K562 (cell line): ENCODE measurements around the gene RXRA. TPM values are rescaled to one million over a fixed set of nuclear protein-coding genes. Genes with fewer than 3 reads are reported as not detected.

Experiments used
- ATAC-seq: fragments of 200-7000 bp; cut with Tn5 transposase; 3 replicates; pipeline ENCODE4 v1.9.1; 2020; ENCODE audit warnings: moderate library complexity
- BruUV-seq: library from RNA; stranded (reverse); fragments of 400-500 nt; replicated peaks from 2 replicates; lab custom pipeline; 2021; lab: Mats Ljungman, UMichigan
- CTCF ChIA-PET: fragments of 300-600 bp; formaldehyde crosslinking; extraction: SDS; loops from one replicate; lab custom pipeline; 2021; ENCODE audit warnings: low intra/inter-chr PET ratio; lab: Yijun Ruan, JAX
- POLR2A ChIA-PET: fragments of 300-600, 350-650 bp; sonication (Branson Sonifier 250); formaldehyde crosslinking; extraction: SDS; loops from one replicate; lab custom pipeline; 2021; ENCODE audit warnings: antibody characterized with exemption, inconsistent platforms; lab: Yijun Ruan, JAX
- DNase-seq, 4 experiments: peaks; one replicate each; pipeline versions ENCODE4 v3.0.0 to v3.0.0-alpha.2; 2011 to 2018; ENCODE audit warnings: low spot score in 3 of 4, mixed read lengths in 3 of 4; ENCODE audit errors: extremely low read depth in 1 of 4
- FAIRE-seq: peaks from 2 replicates; lab custom pipeline; 2011; peaks lifted over from hg19 to GRCh38; lab: Jason Lieb, UNC
- H2AFZ ChIP-seq: 2 replicates; pipeline ENCODE4 v1.6.0; 2011; ENCODE audit warnings: low read depth, low read length, control low read depth, inconsistent platforms
- H3K27ac ChIP-seq: fragments of 200-600 bp; 3 replicates; pipeline ENCODE4 v1.8.0; 2011; ENCODE audit warnings: low read depth, mild to moderate bottlenecking, control low read depth, inconsistent platforms, low read length, moderate library complexity, mixed read lengths; ENCODE audit errors: extremely low read depth
- H3K27me3 ChIP-seq, 2 experiments: fragments of 300-600 bp in 1 of 2; 2 replicates in 1 of 2; 3 replicates in 1 of 2; pipeline versions ENCODE4 v1.6.0 to v1.8.0; 2011; ENCODE audit warnings: inconsistent platforms in 2 of 2, low read length in 2 of 2, mild to moderate bottlenecking in 1 of 2, mixed read lengths in 1 of 2, moderate library complexity in 1 of 2; ENCODE audit not compliant: control insufficient read depth in 2 of 2, insufficient read depth in 2 of 2
- H3K36me3 ChIP-seq: fragments of 300-600 bp; 3 replicates; pipeline ENCODE4 v1.8.0; 2011; ENCODE audit warnings: mild to moderate bottlenecking, low read length, inconsistent platforms; ENCODE audit not compliant: control insufficient read depth, insufficient read depth
- H3K4me1 ChIP-seq, 2 experiments: fragments of 200-600 bp in 1 of 2; replicated peaks in 1 of 2; 2 replicates in 1 of 2; 3 replicates in 1 of 2; pipeline versions ENCODE4 v1.5.1 to v1.8.0; 2011; ENCODE audit warnings: inconsistent platforms in 2 of 2, low read length in 2 of 2, mild to moderate bottlenecking in 1 of 2, mixed read lengths in 1 of 2, moderate library complexity in 1 of 2; ENCODE audit not compliant: control insufficient read depth in 2 of 2, insufficient read depth in 2 of 2
- H3K4me2 ChIP-seq: 2 replicates; pipeline ENCODE4 v1.6.1; 2011; ENCODE audit warnings: low read length, control low read depth, inconsistent platforms, mixed read lengths; ENCODE audit not compliant: insufficient read depth
- H3K4me3 ChIP-seq: fragments of 200-600 bp; sonication (generic), shearing (Covaris generic); 2 replicates; pipeline ENCODE4 v1.5.1; 2016; ENCODE audit warnings: control low read depth, inconsistent platforms
- H3K79me2 ChIP-seq: fragments of 200-600 bp; 3 replicates; pipeline ENCODE4 v1.8.0; 2011; ENCODE audit warnings: low read length, inconsistent platforms; ENCODE audit not compliant: control insufficient read depth, insufficient read depth
- H3K9ac ChIP-seq, 2 experiments: 2 replicates each; pipeline versions ENCODE4 v1.6.0 to v1.6.1; 2011; ENCODE audit warnings: low read depth in 2 of 2, low read length in 2 of 2, control low read depth in 1 of 2, inconsistent platforms in 1 of 2, mild to moderate bottlenecking in 1 of 2, mixed read lengths in 1 of 2; ENCODE audit not compliant: insufficient read depth in 1 of 2
- H3K9me1 ChIP-seq: one replicate; pipeline ENCODE4 v1.6.0; 2011; ENCODE audit warnings: inconsistent platforms, mild to moderate bottlenecking, low read length, moderate library complexity; ENCODE audit not compliant: control insufficient read depth, insufficient read depth
- H3K9me3 ChIP-seq: replicated peaks from 2 replicates; pipeline ENCODE4 v1.5.1; 2011; ENCODE audit warnings: low read depth, low read length, inconsistent platforms; ENCODE audit not compliant: control insufficient read depth, insufficient read depth
- H4K20me1 ChIP-seq: replicated peaks from 2 replicates; pipeline ENCODE4 v1.6.1; 2011; ENCODE audit warnings: low read length, inconsistent platforms, mixed read lengths; ENCODE audit not compliant: control insufficient read depth, insufficient read depth
- CBX3 ChIP-seq, 2 experiments: IDR thresholded peaks; 1 replicate in 1 of 2; 2 replicates in 1 of 2; pipeline ENCODE4 v1.6.1; 2012; ENCODE audit warnings: inconsistent platforms in 2 of 2, low read length in 2 of 2, borderline replicate concordance in 1 of 2, control low read depth in 1 of 2
- CLOCK ChIP-seq: fragments of 250-450 bp; sonication (Bioruptor Pico); IDR thresholded peaks from 2 replicates; pipeline ENCODE4 v1.4.0; 2020; ENCODE audit warnings: mild to moderate bottlenecking, moderate library complexity, borderline replicate concordance
- ETV6 ChIP-seq, 3 experiments: fragments of 150-350 bp in 1 of 3; sonication (generic) in 1 of 3; formaldehyde crosslinking in 1 of 3; IDR thresholded peaks; 2 replicates each; pipeline versions ENCODE4 v1.6.1 to v1.8.0; 2014 to 2022; ENCODE audit warnings: borderline replicate concordance in 2 of 3, low read depth in 2 of 3, antibody characterized with exemption in 1 of 3, low read length in 1 of 3, mild to moderate bottlenecking in 1 of 3, missing genetic modification reagents in 1 of 3
- MIER1 ChIP-seq: fragments of 450-650 bp; IDR thresholded peaks from 2 replicates; pipeline ENCODE4 v1.6.1; 2016; ENCODE audit warnings: antibody characterized with exemption, mild to moderate bottlenecking, low read depth
- NFE2L1 ChIP-seq: fragments of 450-650 bp; IDR thresholded peaks from 2 replicates; pipeline ENCODE4 v1.6.1; 2016; ENCODE audit warnings: missing genetic modification characterization, low read depth, mild to moderate bottlenecking, missing compliant biosample characterization, moderate library complexity, borderline replicate concordance
- TAF15 ChIP-seq: fragments of 200-400 bp; formaldehyde crosslinking; IDR thresholded peaks from 2 replicates; pipeline ENCODE4 v1.6.1; 2017; ENCODE audit warnings: mild to moderate bottlenecking, low read depth, low read length, moderate library complexity
- WGBS: fragments of 100-300 bp; shearing (Covaris generic); methylation state at CpG from one replicate; pipeline ENCODE4 v1.1.6; 2016; ENCODE audit warnings: low coverage, mixed read lengths; ENCODE audit not compliant: insufficient coverage; ENCODE audit errors: missing lambda C conversion rate; 5-methylcytosine and 5-hydroxymethylcytosine counted together
- in situ Hi-C: fragments of 300-500 bp; cut with MboI; formaldehyde crosslinking; loops from 4 replicates; pipeline ENCODE4 v1.15.0; 2018; ENCODE audit warnings: inconsistent platforms, mixed read lengths
- intact Hi-C: fragments of 100-400 bp; cut with micrococcal nuclease; formaldehyde crosslinking; loops from 2 replicates; pipeline ENCODE4 v1.14.2; 2022
- polyA plus RNA-seq, 8 experiments: library from polyadenylated mRNA; depleted of rRNA in 4 of 8; stranded (reverse) in 5 of 8; unstranded in 3 of 8; fragments of >200 nt; fragmentation: Nextera tagmentation in 2 of 8; fragmentation: Illumina TruSeq in 1 of 8; extraction: Ambion mirVana in 2 of 8; extraction: Trizol in 1 of 8; gene quantifications; 2 replicates each; pipeline versions ENCODE4 v1.2.1 to v1.2.3, GENCODE V29; 2011 to 2014; ENCODE audit warnings: inconsistent platforms in 1 of 8, missing spikeins in 1 of 8
- total RNA-seq, 7 experiments: library from RNA; depleted of rRNA in 6 of 7; stranded (reverse); fragments of >200 nt in 6 of 7; fragmentation: Illumina TruSeq in 2 of 7; extraction: Trizol in 2 of 7; gene quantifications; 2 replicates each; pipeline versions ENCODE4 v1.2.1 to v1.2.3, GENCODE V29; 2011 to 2021; ENCODE audit warnings: low replicate concordance in 1 of 7

Gene RXRA
- total and polyA plus RNA-seq, 9 of the 15 experiments (the other 6 are each of a cell fraction or from before 2014, with no cell fraction given), result 0.35 to 23.6 (median 4.6) TPM

DNA sequence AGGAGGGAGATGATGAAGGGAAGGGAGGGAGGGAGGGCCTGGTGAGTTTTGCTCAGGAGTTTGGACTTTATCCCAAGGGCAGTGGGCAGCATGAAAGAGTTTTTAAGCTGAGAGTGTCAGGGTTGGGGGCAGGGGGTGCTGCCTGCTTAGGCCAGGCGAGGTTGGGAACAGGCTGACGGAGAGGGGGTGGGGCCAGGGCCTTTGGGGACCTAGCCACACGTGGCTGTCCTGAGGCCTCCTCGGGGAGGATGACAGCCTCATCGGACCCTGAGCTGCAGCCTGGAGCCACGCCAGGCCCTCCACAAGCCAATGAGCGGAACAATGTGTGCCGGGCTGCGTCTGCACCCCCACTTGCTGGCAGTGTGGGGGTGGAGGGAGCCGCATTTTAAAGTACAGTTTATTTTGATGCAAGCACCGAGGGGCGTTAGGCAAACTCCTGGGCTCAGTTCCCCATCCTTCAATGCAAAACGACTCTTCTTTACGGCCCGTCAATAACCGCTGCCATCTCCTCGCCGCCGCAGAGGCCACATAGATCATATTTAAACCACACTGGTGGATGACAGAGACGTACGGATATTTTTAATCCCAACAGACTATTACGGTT is 5.3 kb upstream of the RXRA start (continued):
- no peak for TF ChIP-seq ETV6 (IDR thresholded peaks at IDR 0.05; ENCODE audit: borderline replicate concordance in 1 of 2, low read depth in 2 of 2, low read length in 1 of 2)
- no peak for TF ChIP-seq ETV6 (CRISPR knock-in tag; IDR thresholded peaks at IDR 0.05; ENCODE audit: borderline replicate concordance)
- TF ChIP-seq TAF15, result no peak

DNA sequence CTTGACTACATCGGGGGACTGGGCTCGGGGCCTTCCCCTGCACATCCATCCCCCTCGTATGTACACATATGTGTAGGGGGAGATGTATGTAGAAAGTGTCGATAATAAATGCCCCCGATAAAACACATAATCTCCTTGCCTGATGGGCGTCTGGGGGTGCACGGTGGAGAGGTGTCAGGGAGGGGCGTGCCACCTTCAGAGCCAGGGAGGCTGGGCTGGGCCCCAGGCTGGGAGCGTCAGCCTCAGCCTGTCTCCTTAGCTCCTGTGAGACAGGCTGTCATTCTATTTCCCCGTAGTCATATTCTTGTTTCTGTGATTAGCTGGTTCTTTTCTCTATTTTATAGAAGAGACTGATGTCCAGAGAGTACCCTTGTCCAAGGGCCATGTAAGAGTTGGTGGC is 4.7 kb upstream of the RXRA start:
- peaks cover 5% of the 10 kb centered on the region for H3K9me1 ChIP-seq
- H3K4me3 ChIP-seq, result no peak overlapping the region
- POLR2A ChIA-PET, result interaction anchor here (0.6 to 1.0 kb wide), 2 partner anchors 14 to 25 kb away, joined by 3 to 4 read pairs; no protein-coding TSS in a partner anchor
- BruUV-seq, result no TSS peak
- FAIRE-seq, result no peak
- no peak overlapping the region for H3K9ac ChIP-seq
- peaks cover 4% of the 10 kb centered on the region; the same call in 1 of the 2 replicates for H4K20me1 ChIP-seq
- H3K27ac ChIP-seq, result no peak overlapping the region
- 0 out of 5 replicates have a peak, but pooled peaks cover 0 to 2% of the 10 kb centered on the region in 2 experiments for H3K27me3 ChIP-seq
- in situ Hi-C loops (no loop called here), intact Hi-C loops (loop anchor here (10.0 kb wide), 1 partner anchor 147 kb away; no protein-coding TSS in a partner anchor)
- no peak for ATAC-seq
- H2AFZ ChIP-seq, result no peak overlapping the region
- no peaks in the 10 kb centered on the region for H3K9me3 ChIP-seq
- no peaks in the 10 kb centered on the region for H3K79me2 ChIP-seq
- CTCF ChIA-PET, result no interaction called here
- no peak overlapping the region for H3K4me2 ChIP-seq
- peaks cover 15 to 68% of the 10 kb centered on the region in 2 experiments for H3K4me1 ChIP-seq
- no peaks in the 10 kb centered on the region for H3K36me3 ChIP-seq
- no peak for DNase-seq
- no peak for TF ChIP-seq MIER1
- no peak for TF ChIP-seq NFE2L1
- TF ChIP-seq CBX3 (IDR thresholded peaks at IDR 0.05; ENCODE audit: borderline replicate concordance in 1 of 2, low read length in 2 of 2), result no peak
- TF ChIP-seq CLOCK, result no peak
- 43% methylated on average over 10 of the region's 10 CpGs for WGBS
